Measurements from ENCODE around the gene UNC45B.

DNA sequence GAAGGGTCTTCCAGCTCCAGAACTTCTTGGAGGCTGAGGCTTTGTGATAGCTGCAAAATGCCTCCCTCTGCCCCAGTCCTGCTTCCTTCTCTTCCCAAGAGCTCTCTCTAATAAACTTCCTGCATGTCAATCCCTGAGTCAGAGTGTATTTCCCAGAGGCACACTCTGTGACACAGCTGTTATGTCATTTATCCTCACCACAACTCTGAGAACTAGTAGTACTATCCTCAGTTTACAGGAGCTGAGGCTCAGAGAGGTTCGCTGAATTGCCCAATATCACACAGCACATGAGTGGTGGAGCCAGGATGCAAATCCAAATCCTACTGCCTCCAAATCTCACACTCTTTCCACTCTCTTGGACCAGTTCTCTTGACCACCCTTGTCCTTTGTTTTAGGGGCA lies 20.0 kb downstream of the UNC45B start:
- TF ChIP-seq, protein P1, sequence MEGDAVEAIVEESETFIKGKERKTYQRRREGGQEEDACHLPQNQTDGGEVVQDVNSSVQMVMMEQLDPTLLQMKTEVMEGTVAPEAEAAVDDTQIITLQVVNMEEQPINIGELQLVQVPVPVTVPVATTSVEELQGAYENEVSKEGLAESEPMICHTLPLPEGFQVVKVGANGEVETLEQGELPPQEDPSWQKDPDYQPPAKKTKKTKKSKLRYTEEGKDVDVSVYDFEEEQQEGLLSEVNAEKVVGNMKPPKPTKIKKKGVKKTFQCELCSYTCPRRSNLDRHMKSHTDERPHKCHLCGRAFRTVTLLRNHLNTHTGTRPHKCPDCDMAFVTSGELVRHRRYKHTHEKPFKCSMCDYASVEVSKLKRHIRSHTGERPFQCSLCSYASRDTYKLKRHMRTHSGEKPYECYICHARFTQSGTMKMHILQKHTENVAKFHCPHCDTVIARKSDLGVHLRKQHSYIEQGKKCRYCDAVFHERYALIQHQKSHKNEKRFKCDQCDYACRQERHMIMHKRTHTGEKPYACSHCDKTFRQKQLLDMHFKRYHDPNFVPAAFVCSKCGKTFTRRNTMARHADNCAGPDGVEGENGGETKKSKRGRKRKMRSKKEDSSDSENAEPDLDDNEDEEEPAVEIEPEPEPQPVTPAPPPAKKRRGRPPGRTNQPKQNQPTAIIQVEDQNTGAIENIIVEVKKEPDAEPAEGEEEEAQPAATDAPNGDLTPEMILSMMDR (IDR thresholded peaks at IDR 0.05), result no peak
- no peak for TF ChIP-seq POLR2A (IDR thresholded peaks at IDR 0.05)
- no peak for TF ChIP-seq POLR2AphosphoS5 (IDR thresholded peaks at IDR 0.05)
